Dendritic cell treated with granulocyte-macrophage colony-stimulating factor and Interleukin-4, amounts not matched to agents 40 ng/mL and 50 ng/mL, for 4 days (primary cell): Measurements from ENCODE around the gene GOLGA8O.
"Not testable (repeated sequence)": the region's sequence is repeated elsewhere in the genome, so short reads cannot be mapped to it uniquely, and the experiment has no call there.

Source experiments
- H3K27ac Mint-ChIP-seq: one replicate; pipeline ENCODE4 v1.8.0; 2022; ENCODE audit warnings: mild to moderate bottlenecking, mixed read lengths
- H3K27me3 Mint-ChIP-seq: one replicate; pipeline ENCODE4 v1.8.0; 2022; ENCODE audit warnings: mild to moderate bottlenecking, mixed read lengths
- H3K36me3 Mint-ChIP-seq: one replicate; pipeline ENCODE4 v1.8.0; 2022; ENCODE audit warnings: low read depth, mixed read lengths
- H3K4me1 Mint-ChIP-seq: one replicate; pipeline ENCODE4 v1.8.0; 2022; ENCODE audit warnings: low read depth, mixed read lengths
- H3K4me3 Mint-ChIP-seq: one replicate; pipeline ENCODE4 v1.8.0; 2022; ENCODE audit warnings: mild to moderate bottlenecking, moderate library complexity, mixed read lengths
- H3K9me3 Mint-ChIP-seq: one replicate; pipeline ENCODE4 v1.8.0; 2022; ENCODE audit warnings: mixed read lengths
- intact Hi-C: fragments of 100-400 bp; cut with micrococcal nuclease; formaldehyde crosslinking; loops from one replicate; pipeline ENCODE4 v1.15.0; 2022

Gene GOLGA8O, protein sequence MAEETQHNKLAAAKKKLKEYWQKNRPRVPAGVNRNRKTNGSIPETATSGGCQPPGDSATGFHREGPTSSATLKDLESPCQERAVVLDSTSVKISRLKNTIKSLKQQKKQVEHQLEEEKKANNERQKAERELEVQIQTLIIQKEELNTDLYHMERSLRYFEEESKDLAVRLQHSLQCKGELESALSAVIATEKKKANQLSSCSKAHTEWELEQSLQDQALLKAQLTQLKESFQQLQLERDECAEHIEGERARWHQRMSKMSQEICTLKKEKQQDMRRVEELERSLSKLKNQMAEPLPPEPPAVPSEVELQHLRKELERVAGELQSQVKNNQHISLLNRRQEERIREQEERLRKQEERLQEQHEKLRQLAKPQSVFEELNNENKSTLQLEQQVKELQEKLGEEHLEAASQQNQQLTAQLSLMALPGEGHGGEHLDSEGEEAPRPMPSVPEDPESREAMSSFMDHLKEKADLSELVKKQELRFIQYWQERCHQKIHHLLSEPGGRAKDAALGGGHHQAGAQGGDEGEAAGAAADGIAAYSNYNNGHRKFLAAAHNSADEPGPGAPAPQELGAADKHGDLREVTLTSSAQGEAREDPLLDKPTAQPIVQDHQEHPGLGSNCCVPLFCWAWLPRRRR

DNA sequence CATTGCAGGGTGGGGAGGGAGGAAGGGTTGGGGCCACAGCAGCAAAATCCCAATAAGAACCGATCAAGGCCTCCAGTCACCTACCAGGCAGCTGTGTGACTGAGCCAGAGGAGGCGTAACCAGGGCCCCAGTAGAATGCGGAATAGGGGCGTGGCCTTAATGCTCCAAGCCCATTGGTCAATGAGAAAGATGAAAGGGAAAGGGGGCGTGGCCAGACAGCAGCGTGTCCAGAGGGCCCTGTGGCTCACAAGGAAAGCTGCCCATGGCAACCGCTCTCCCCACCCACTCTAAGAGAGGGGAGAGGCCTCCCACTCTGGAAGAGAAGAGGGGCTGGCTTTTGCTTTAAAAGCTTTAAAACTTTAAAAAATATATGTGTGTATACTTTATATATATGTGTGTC lies at the start of gene GOLGA8O:
GOLGA8O (minus strand) TSS at position 101 of the 400 bp plus-strand sequence; CDS start at position 3, 98 bp downstream.
- H3K4me1 Mint-ChIP-seq, intact Hi-C loops, H3K4me3 Mint-ChIP-seq, H3K9me3 Mint-ChIP-seq, H3K36me3 Mint-ChIP-seq, H3K27me3 Mint-ChIP-seq, H3K27ac Mint-ChIP-seq: not testable (repeated sequence)

DNA sequence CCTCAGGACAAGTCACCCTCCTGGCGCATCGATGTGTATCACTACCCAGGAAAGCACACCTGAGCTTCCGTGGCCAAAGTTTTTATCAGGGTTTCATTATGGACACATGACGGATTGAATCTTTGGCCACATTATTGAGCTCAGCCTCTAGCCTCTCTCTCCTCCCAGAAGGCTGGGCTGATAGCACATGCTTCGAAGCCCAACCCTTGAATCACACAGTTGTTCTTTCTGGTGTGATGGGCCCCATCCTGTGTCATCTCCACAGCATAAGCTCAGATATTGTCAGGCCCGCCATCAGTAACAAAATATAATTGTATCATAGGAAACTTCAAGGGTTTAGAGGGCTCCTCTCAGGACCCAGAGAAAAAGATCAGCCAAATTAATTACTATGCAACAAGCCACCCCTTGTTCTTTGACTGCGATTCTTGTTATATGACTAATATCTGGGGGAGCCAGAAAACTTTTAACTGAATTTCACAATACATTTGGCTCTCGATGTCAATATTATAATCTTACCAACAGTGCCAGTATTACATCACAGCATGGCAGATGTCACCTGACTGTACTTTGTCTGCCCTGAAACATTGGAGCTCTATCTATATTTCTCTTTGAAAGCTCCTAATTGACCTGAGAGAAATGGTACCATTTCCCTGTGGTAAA lies 48.8 kb upstream of the GOLGA8O start:
- H3K27me3 Mint-ChIP-seq, H3K4me3 Mint-ChIP-seq, H3K9me3 Mint-ChIP-seq, H3K27ac Mint-ChIP-seq, intact Hi-C loops, H3K36me3 Mint-ChIP-seq, H3K4me1 Mint-ChIP-seq: not testable (repeated sequence)

DNA sequence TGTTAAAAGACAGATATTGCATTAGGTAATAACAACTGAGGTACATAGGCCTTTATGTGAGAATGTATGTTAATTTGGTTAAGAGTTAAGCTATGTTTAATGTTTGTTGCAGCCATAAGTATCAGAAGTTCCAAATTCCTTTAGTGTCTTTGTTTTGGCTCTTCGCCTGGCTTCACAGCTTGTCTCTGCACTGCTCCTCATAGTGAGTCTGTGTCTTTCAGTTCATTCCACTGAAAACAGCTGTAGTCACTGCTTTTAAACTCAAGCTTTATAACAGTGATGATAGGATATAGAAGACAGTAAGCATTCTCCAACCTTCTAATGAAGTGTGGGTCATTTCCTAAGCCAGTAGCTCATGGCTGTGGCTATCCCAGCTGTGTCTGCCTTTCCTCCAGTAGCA lies 47.5 kb upstream of the GOLGA8O start:
- H3K27me3 Mint-ChIP-seq, H3K9me3 Mint-ChIP-seq, H3K4me3 Mint-ChIP-seq, H3K27ac Mint-ChIP-seq, H3K36me3 Mint-ChIP-seq, intact Hi-C loops, H3K4me1 Mint-ChIP-seq: not testable (repeated sequence)

DNA sequence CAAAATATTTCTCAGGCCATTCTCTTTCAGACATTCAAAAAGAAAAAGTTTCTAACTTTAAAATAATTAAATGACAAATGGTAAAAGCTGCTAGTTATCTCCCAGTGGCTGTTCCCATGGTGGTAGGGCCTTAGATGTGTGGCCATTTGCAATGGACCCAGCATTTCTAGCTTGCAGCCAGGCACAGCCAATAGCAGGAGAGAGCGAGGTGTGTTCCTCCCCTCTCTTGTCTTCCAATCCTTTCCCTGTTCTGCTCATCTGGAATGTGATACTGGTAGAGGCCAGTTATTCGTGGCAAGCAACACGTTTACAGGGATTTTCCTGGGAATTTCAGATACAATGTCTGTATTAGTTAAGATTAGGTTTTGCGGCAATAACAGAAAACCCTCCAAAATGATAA lies 37.3 kb upstream of the GOLGA8O start:
- H3K27ac Mint-ChIP-seq, H3K27me3 Mint-ChIP-seq, H3K36me3 Mint-ChIP-seq, H3K4me1 Mint-ChIP-seq, H3K4me3 Mint-ChIP-seq, intact Hi-C loops, H3K9me3 Mint-ChIP-seq: not testable (repeated sequence)

DNA sequence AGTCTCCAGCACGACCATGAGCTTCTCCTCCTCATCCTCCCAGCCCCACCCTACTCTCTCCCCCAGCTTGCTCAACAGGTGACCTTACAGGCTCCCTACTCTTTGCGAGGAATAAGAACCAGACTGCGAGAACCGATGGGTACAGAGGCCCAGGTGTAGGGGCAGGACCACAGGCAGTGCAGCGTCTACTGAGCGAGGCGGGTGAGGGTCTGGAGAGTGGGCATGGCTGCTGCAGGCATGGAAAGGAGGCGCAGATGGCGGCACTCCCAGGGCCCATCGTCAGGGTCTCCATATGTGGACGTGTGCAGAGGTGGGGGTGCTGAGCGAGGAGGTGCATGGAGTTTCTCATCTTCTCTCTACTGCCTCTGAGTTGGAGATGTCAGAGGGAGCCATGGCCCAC lies 31.0 kb upstream of the GOLGA8O start:
- H3K27me3 Mint-ChIP-seq, H3K36me3 Mint-ChIP-seq, intact Hi-C loops, H3K4me1 Mint-ChIP-seq, H3K9me3 Mint-ChIP-seq, H3K4me3 Mint-ChIP-seq, H3K27ac Mint-ChIP-seq: not testable (repeated sequence)

DNA sequence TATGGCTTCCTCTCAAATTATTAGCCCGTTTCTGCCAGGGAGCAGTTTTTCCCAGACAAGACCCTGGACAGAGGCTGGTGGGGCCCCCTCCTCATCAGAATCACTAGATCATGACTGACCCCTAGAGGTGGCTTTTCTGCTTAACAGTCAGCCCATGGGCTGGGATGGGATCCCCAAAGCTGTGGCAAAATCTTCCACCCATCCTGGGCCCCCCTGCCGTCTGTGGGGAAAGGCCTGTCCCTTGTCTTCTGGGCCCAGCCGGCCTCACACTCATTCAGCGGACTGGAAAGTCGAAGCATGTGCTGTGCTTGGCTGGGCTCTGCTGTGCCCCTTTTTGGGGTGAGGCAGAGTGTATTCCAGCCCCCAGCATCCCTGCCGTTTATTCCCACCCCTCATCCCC lies 27.9 kb upstream of the GOLGA8O start:
- H3K27ac Mint-ChIP-seq, H3K4me1 Mint-ChIP-seq, H3K9me3 Mint-ChIP-seq, H3K27me3 Mint-ChIP-seq, H3K4me3 Mint-ChIP-seq, H3K36me3 Mint-ChIP-seq, intact Hi-C loops: not testable (repeated sequence)

DNA sequence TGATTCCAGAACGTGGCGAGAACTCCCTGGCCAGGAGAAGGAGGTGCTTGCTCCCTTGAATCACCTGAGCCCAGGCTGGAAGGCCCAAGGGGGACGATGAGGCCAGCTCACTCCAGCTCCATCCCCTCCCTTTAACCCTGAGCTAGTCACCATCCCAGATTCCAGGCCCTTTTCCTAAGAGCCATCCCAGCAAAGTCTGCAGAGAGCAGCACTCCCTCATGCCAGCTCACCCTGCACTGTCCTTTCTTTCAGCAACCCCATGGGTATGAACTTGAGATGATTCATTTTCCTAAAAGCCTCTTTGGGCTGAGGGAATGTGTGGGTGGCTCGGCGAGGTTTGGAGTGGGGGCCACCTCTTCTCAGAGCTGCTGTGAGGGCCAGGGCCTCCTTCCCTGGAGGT lies 26.2 kb upstream of the GOLGA8O start:
- H3K9me3 Mint-ChIP-seq, H3K4me1 Mint-ChIP-seq, H3K36me3 Mint-ChIP-seq, H3K27ac Mint-ChIP-seq, H3K27me3 Mint-ChIP-seq, H3K4me3 Mint-ChIP-seq, intact Hi-C loops: not testable (repeated sequence)

DNA sequence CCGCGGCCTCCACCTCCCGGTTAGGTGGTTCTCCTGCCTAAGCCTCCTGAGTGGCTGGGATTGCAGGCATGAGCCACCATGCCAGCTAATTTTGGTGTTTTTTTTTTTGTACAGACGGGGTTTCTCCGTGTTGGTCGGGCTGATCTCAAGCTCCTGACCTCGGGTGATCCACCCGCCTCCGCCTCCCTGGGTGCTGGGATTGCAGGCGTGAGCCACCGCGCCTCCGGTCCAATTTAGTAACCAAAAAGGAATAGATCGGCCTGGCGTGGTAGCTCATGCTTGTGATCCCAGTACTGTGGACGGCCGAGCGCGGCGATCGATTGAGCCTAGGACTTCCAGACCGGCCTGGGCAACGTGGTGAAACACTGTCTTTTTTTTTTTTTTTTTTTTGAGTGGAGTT lies 12.6 kb upstream of the GOLGA8O start:
- H3K4me1 Mint-ChIP-seq, H3K27me3 Mint-ChIP-seq, H3K27ac Mint-ChIP-seq, H3K4me3 Mint-ChIP-seq, intact Hi-C loops, H3K36me3 Mint-ChIP-seq, H3K9me3 Mint-ChIP-seq: not testable (repeated sequence)

DNA sequence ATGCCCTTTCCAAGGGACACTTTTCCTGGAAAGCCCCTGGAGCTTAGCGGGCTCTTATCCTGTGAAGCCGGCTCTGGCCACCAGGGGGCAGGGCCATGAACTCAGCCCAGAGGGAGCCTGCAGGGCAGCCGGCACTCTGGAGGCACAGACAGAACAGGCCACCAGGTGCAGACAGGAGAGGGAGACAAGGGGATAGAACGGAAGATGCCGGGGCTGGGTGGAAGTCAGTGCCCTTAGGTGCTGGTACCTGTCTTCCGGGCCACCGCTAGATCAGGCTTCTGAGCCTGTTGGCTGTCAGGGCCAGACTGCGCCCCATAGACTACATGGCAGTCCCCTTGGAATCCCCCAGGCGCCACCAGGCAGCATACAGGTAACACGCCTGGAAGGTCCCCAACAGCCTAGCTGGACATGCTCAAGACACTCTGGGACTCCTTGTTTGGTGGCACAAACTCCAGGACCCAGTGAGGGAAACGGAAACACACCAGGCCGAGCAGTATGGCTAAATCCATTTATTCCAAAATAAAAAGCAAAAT lies 14.9 kb downstream of the GOLGA8O start:
- H3K4me1 Mint-ChIP-seq, intact Hi-C loops, H3K36me3 Mint-ChIP-seq, H3K27ac Mint-ChIP-seq, H3K27me3 Mint-ChIP-seq, H3K9me3 Mint-ChIP-seq, H3K4me3 Mint-ChIP-seq: not testable (repeated sequence)

DNA sequence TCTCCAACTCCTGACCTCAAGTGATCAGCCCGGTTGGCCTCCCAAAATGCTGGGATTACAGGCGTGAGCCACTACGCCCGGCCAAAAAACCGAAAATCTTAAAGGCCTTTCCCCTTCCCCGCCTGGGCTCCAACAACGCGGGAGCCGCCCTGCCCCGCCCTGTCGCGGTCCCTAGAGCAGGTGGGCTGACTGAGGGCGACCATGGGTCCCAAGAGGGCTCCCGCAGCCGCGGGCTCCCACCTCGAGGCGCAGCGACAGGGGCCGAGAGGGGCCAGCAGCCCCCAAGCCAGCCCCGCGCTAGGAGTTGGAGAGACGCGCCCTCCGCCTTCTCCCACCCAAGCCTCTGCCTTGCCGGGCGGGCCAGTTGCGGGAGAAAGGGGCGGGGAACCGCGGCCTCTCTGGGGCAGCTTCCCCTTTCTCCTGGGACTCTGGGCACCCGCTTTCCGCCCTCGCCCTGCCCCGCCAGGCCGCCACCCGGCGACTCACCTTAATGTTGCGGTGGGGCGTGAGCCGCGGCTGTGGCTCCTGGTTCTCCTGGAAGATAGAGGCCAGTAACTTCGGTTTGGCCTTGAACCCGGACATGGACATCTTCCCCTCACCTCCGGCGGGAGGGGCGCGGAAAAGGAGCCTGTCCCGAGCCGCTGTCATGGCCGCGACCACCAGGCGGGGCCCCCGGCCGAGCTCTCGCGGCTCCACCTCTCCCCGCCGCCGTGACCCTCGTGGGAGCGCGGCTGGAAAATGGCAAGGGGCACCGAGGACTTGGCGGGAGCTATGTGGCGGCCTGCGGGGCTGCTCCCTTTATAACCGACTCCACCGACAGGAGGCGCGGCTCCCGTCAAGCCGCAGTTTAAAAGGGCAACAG lies 21.1 kb downstream of the GOLGA8O start:
- not testable (repeated sequence) for H3K9me3 Mint-ChIP-seq, H3K4me3 Mint-ChIP-seq

DNA sequence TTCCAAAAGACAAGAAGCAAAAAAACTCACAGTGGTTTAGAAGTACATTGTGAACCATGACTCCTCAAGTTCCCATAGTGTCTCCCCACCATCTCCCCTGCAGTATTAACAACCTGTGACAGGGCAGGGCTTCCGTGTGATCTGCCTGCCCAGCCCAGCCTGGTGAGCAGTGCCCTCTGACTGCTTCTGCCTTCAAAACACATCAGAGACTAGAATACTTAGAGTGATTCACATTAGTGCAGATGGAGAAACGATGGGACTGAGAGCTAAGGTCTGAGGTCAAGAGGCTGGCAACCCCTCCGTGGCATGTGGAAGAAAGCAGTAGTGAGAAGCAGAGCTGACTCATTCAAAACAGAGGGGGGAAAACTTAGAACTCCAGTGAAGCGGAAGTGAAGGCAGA lies 27.8 kb downstream of the GOLGA8O start:
- H3K4me1 Mint-ChIP-seq, H3K27me3 Mint-ChIP-seq, H3K9me3 Mint-ChIP-seq, H3K27ac Mint-ChIP-seq, H3K36me3 Mint-ChIP-seq, intact Hi-C loops, H3K4me3 Mint-ChIP-seq: not testable (repeated sequence)

More for the DNA sequence above, 21.1 kb downstream of the GOLGA8O start:
- H3K36me3 Mint-ChIP-seq, H3K4me1 Mint-ChIP-seq, H3K27ac Mint-ChIP-seq, H3K27me3 Mint-ChIP-seq, intact Hi-C loops: not testable (repeated sequence)

DNA sequence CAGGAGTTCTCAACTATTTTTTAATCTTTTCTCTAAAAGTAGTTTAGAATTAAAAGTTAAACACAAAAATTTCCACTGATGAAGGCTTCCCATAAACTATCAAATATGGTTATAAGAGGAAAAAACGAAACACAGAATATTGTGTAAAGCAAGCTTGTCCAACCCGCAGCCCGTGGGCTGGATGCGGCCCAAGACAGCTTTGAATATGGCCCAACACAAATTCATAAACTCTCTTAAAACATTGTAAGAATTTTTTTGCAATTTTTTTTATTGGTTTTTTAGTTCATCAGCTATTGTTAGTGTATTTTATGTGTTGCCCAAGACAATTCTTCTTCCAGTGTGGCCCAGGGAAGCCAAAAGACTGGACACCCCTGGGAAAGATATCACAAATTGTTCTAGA lies 28.9 kb downstream of the GOLGA8O start:
- not testable (repeated sequence) for H3K9me3 Mint-ChIP-seq, H3K27me3 Mint-ChIP-seq, H3K36me3 Mint-ChIP-seq

DNA sequence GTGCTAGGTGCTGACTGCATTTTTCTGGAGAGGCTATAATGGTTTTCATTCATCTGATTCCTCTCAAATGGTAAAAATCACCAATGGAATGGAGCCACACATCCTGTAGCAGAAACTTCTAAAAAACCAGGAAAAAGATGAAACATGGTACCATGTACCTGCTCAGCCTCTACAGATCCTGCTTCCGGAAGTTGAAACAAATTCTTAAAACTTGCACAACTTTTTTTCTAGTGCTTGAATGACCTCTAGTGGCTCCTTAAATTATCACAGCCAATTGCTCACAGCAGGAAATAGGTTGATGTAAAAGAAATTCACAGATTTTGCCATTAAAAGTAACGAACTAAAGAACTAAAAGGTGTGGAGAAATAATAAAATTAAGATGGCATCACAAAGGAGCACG lies 47.5 kb downstream of the GOLGA8O start:
- H3K4me1 Mint-ChIP-seq, intact Hi-C loops, H3K27me3 Mint-ChIP-seq, H3K9me3 Mint-ChIP-seq, H3K4me3 Mint-ChIP-seq, H3K36me3 Mint-ChIP-seq, H3K27ac Mint-ChIP-seq: not testable (repeated sequence)

More for the DNA sequence above, 28.9 kb downstream of the GOLGA8O start:
- H3K27ac Mint-ChIP-seq, H3K4me1 Mint-ChIP-seq, intact Hi-C loops, H3K4me3 Mint-ChIP-seq: not testable (repeated sequence)

DNA sequence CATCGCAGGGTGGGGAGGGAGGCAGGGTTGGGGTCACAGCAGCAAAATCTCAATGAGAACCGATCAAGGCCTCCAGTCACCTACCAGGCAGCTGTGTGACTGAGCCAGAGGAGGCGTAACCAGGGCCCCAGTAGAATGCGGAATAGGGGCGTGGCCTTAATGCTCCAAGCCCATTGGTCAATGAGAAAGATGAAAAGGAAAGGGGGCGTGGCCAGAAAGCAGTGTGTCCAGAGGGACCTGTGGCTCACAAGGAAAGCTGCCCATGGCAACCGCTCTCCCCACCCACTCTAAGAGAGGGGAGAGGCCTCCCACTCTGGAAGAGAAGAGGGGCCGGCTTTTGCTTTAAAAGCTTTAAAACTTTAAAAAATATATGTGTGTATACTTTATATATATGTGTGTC lies 52.2 kb downstream of the GOLGA8O start, which contains the start of gene GOLGA8K:
GOLGA8K (minus strand) TSS at position 101 of the 400 bp plus-strand sequence; CDS start at position 3, 98 bp downstream.
- H3K9me3 Mint-ChIP-seq, H3K36me3 Mint-ChIP-seq, H3K27me3 Mint-ChIP-seq, H3K4me3 Mint-ChIP-seq, intact Hi-C loops, H3K27ac Mint-ChIP-seq, H3K4me1 Mint-ChIP-seq: not testable (repeated sequence)
